NCI-H748 treated with DMSO at 0.1 percent for 48 hours (cell line): Measurements from ENCODE around the gene RGL4.
A peak's percentile ranks its signal among the peaks of the same experiment; 100 is the strongest.
"Not testable (repeated sequence)": the region's sequence is repeated elsewhere in the genome, so short reads cannot be mapped to it uniquely, and the experiment has no call there.

Experiments used
- DNase-seq: peaks from one replicate; lab custom pipeline; 2025; lab: John Stamatoyannopoulos, UW

Gene RGL4

DNA sequence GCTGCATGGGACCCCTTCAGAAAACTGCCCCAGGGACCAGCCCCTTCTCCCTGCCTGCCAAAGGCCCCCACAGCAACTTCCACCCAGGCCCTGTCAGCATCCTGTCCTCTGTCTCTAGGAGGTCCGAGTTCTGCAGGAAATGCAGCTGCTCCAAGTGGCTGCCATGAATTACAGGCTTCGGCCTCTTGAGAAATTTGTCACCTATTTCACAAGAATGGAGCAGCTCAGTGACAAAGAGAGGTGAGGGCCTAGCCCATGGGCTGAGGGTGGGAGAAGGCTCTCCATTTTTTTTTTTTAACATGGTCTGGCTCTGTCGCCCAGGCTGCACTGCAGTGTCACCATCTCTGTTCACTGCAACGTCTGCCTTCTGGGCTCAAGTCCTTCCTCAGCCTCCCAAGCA lies 7.3 kb downstream of the RGL4 start:
- DNase-seq, result no peak

DNA sequence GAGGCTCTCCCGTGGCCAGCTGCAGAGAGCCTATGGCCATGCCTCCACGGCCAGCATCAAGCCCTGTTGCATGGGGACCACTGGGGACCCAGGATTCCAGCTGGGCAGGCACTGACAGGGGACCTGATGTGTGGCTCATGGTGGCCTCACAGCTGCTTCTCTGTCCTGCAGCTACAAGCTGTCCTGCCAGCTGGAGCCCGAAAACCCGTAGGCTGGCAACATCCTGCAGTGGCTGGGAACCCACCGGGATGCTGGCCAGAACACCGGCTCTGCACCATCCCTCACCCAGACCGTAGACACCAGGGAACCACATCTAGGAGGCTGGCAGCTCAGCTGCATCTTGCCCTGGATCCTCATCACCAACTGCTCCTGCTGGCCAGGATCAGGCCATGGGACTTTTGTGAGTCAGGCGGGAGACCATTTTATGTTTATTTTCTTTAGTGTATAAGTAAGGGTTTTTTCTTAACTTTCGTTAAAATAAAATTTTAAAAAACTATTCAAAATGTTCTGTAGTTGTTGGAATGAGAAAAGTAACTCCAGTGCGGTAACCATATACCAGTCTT lies 7.9 kb downstream of the RGL4 start:
- no peak for DNase-seq

DNA sequence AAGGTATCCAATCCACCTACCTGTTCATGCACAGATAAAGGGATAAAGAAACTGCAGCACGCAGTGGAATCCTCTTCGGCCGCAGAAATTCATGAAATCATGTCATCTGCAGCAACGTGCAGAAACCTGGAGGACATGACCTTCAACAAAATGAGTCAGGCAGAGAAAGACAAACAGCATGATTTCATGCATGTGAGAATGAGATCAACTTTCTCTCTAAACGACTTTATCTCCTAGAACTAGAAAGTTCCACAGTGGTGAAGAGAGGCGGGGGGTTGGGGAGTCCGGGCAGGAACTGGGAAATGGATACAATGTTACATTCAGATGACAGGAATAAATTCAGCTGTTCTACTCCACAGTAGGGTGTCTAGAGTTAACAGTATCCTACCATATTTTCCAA lies 9.9 kb downstream of the RGL4 start:
- DNase-seq, result no peak

DNA sequence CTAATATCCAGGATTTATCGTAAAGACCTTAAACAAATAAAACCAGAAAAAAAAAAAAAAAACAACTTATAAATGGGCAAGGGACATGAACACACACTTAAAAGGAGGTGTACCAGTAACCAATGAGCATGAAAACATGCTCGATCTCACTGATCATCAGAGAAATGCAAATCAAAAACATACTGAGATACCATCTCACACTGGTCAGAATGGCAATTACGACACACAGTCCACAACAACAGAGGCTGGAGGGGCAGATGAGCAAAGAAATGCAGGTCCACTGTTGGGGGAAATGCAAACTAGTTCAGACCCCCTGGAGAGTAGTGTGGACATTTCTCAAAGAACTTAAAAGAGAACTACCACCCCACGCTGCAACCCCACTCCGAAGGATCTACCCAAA lies 13.2 kb downstream of the RGL4 start:
- DNase-seq, result no peak

DNA sequence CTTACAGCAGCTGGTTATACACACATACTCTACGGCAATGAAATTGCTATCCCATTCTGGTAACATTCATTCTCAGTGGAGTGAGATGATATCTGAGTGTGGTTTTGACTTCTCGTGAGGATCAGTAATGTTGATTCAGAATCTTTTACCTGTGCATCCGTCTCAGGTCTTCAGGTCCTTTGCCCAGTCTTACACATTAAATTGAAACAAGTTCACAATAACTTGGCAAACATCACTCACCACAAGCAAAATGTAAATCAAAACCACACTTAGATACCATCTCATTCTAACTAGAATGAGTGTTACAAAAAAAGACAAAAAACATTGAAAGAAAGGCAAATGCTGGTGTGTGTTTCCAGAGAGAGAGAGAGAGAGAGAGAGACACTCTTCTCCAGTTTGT lies 14.0 kb downstream of the RGL4 start:
- no peak for DNase-seq

DNA sequence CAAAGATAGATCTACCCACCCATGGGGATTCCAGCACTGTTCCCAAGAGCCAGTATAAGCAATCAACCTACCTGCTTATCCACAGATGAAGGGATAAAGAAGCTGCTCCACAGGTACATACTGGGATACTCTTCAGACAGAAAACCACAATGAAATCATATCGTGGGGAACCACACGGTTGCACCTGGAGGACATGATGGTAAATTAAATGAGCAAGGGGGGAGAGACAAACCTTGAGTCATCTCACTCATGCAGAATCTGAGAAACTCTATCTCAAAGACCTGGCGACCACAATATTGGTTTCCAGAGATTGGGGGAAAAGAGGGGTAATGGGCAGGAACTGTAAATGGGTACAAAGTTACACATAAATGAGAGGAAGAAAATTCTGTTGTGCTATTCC lies 14.5 kb downstream of the RGL4 start:
- DNase-seq, result no peak

DNA sequence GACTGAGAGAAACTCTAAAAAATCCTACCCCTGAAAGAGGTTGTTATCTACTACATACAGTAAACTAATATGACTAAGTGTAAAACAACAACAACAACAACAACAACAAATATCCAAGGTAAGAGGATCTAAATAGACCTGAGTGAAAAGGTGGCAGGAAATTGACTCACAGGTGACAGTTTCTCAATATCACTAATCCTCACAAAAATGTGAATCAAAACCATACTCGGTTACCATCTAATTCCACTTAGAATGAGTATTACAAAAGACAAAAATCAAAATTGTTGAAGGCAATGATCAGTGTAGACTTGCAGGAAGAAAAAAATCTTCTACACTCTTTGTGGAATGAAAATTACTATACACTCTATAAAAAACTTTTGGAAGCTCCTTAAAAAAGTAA lies 17.5 kb downstream of the RGL4 start:
- no peak for DNase-seq

DNA sequence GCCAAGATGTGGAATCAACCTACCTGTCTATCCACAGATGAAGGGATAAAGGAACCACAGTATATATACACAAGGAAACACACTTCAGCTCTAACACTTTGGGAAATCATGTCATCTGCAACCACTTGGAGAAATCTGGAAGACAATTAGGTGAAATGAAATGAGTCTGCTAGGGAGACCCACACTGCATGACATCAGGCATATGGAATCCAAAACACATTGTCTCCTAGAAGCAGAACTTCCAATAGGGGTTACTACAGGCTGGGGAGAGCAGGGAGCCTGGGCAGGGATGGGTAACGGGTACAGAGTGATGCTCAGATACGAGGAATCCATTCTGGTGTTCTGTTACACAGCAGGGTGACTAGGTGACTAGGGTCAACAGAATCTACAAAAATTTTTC lies 18.3 kb downstream of the RGL4 start:
- DNase-seq, result no peak

DNA sequence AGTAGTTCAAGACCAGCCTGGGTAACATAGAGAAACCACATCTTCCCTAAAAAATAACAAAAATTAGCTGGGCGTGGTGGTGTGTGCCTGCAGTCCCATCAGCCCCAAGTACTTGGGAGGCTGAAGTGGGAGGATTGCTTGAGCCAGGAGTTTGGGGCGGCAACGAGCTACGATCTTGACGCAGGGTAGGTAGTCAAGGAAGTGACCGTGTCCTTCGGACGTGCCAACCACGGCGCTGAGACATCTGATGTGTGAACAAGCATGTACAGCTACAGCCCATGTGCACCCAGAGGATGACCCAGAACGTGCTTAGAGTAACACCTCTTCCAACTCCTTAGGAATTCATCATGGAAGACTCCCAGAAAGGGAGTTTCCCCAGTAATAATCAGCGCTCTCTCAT lies 21.4 kb downstream of the RGL4 start:
- no peak for DNase-seq

DNA sequence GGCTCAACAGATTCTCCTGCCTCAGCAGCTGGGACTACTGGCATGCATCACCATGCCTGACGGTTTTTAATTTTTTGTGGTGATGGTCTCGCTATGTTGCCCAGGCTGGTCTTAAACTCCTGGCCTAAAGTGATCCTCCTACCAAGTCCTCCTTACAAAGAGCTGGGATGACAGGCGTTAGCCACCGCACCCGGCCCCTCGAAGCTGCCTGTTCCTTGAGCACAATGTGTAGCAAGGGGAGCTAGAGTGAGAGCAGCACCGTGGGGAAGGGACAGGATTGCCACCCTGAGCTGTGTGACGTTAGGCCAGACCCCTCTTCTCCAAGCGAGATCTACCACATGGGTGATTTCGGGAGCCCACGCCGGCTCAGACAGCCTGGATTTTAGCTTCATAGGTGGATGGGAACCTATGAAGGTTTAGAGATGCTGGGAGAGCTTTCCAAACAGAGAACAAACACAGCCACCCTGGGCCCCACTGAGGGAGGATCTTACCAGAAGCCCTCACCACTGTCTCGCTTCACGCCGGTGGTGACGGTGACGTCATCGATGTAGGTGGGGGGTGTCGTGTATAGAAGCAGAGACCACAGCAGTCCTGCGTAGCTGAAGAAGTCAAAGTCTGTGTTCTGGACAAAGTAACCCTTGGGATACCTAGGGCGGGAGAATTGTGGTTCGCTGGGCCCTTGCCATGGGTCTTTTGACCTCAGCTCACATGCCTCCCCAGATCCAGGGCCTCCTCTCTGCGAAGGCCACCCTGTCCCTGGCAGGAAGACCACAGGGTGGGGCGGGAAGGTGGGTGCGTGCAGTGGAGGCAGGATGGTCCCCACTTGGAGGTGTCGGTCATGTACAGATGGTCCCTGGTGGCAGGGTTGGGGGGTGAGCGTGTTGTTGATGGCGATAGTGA lies 23.1 kb downstream of the RGL4 start:
- DNase-seq, result no peak

DNA sequence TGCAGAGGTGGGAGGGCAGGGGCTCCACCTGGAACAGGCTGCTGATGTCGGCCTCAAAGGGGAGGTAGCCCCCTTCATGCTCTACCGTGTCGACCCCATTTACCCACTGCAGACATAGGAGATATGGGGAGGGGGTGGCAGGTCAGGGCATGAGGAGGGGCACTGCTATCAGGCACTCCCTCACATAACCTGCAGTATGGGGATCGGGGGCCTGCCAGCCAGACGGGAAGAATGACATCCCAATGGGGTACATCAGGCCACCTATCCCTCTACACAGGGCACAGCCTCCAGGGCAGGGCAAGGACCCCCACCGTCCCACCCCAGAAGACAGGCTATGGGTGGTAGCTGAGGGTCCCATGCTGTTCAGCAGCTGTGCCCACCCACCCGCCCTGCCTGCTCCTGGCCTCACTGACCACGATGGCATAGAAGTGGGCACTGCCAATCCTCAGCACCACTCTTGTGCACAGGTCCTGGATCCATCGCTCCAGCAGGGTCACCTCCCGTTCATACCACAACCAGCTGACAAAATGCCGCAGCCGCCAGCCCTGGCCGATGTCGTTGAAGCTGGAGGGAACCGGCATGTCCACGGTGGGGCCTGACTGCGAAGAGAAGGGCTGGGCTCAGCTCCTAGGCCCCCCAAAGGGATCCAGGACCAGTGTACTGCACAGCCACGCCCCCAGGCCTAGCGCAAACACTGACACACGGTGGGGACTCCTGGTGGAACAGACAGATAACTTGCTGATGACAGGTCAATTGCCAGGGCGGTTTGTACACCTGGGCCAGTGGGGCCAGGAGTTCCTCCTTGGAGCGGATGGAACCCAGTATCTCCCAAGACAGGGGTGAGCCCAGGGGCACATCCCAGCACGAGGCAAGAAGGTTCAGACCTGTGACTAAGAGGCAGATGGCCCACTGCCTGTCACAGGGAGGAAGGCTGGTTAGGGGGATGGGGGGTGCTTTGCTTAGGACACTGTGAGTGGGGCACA lies 24.1 kb downstream of the RGL4 start:
- no peak for DNase-seq

DNA sequence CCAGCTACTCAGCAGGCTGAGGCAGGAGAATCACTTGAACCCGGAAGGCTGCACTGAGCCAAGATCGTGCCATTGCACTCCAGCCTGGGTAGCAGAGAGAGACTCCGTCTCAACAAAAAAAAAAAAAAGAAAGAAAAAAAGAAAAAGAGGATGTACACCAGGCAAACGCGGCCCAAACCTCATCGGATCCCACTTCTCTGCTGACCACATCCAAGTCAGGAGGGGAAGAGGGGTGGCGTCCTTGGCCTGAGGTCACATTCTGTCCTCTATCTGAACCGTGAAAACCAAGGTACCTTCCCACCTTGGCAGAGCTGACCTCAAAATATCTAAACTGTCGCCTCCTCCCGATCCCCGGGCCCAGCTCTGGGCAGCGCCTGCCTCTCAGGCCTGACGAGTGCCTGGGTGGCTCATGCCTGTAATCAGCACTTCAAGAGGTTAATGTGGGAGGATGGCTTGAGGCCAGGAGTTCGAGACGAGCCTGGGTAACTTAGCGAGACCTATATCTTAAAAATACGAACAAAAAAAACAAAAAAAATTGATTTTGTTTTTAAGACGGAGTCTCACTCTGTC lies 25.1 kb downstream of the RGL4 start:
- no peak for DNase-seq

DNA sequence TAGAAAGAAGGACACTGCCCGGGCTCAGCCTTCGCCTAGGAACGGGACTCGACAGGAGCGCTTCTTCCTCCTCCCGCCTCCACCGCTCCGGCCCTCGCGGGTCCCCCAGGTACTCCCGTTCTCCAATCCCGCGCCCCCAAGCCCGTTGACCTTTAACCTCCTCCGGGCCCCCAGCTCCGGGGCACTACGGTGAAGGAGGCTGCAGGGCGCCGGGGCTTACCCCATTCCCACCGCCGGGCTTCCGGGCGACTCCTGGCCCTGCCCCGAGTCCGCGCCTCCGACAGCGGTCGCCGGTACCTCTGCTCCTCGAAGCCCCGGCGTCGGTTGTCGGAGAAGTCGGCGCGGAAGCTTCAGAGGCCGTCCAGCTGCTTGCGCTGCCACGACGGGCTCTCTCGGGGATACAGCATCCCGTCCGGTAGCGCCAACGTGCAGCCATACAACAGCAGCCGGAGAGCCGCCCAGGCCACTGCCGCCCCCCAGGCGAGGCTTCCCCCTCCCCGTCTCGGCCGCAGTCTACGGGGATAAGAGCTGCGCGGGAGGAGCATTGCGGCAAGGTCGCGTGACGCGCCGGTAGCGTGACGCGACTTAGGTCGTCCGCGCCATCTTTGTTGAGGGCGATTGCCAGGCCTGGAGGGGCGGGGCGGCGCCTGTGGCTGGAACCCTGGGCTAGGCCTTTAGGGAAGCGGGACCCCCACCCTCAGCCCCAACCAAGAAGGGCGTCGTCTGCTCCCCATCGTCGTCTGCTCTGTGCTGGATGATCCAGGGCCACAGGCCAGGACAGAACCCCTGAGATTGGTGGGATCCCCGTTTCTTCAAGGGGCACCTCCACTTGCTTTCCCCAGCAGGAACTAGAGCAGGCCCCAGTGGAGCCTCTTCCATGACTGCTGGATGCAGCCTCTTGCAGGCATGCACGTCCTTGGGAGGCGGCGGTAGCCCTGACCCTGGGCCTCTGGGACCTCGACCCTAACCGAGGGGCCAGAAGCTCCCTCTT lies 26.3 kb downstream of the RGL4 start:
- peak; percentile 48 for DNase-seq

DNA sequence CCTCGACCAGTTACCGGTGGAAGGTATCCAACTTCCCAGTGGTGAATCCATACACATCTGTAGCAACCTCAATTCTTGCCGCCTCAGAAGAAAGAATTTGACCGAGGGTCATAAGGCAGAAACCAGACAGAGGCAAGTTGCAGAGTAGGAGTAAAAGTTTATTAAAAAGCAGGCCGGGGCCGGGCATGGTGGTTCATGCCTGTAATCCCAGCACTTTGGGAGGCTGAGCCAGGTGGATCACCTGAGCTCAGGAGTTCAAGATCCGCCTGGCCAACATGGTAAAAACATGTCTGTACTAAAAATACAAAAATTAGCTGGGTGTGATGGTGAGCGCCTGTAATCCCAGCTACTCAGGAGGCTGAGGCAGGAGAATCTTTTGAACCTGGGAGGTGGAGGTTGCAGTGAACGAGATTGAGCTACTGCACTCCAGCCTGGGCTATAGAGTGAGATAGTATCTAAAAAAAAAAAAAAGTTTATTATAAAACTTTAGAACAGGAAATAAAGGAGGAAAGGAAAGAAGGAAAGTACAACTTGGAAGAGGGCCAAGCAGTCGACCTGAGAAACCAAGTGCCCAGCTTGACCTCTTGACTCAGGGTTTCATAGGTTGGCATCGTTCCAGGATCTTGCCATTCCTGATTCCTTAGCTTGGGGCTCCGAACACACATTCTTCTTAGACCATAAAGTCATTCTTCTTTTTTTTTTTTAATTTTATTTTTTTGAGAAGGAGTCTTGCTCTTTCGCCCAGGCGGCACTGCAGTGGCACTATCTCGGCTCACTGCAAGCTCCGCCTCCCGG lies 27.8 kb downstream of the RGL4 start:
- DNase-seq, result no peak

DNA sequence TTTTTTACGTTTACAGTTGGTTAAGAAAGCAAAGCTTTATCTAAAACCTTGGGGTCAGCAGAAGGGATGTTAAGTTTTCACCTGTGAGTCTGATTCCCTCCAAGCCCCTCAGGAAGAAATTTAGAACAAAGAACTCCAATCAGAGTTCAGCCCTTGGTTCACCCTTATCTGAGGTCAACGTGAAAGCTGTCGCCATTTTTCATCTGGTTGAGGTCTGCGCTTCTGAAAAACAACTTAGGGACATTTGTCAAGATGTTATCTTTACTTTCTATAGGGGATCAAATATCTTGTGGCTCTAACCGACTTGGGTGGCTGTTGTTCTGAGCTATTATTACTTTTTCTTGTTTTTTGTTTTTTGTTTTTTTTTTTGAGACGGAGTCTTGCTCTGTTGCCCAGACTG lies 30.0 kb downstream of the RGL4 start:
- DNase-seq, result no peak

DNA sequence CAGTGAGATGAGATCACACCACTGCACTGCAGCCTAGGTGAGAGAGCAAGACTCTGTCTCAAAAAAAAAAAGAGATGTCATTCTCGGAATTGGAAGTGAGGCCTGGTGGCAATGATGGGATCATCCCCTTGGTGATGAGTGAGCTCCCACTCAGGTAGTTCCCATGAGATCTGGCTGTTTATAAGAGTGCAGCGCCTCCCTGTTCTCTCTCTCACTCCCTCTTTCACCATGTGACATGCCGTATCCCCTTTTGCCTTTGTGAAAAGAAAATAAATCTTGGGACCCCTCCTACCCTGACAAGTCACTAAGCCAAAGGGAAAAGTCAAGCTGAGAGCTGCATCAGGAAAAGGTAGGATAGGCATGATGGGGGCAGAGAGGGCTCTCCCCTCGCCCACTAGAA lies 31.3 kb downstream of the RGL4 start:
- DNase-seq, result no peak

DNA sequence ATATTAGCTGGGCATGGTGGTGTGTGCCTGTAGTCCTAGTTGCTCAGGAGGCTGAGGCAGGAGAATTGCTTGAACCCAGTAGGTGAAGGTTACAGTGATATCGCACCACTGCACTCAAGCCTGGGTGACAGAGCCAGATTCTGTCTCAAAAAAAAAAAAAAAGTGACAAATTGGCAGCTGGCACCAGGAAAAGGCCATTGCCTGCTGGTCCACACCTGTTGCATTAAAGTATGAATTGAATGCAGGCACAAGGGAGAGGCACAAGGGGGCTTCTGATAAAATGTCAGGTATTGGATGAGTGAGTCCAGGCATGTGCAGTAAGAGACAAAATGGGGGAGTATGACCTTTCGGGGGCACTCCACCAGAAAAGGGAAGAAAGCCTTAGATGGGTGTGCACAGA lies 31.9 kb downstream of the RGL4 start:
- no peak for DNase-seq

DNA sequence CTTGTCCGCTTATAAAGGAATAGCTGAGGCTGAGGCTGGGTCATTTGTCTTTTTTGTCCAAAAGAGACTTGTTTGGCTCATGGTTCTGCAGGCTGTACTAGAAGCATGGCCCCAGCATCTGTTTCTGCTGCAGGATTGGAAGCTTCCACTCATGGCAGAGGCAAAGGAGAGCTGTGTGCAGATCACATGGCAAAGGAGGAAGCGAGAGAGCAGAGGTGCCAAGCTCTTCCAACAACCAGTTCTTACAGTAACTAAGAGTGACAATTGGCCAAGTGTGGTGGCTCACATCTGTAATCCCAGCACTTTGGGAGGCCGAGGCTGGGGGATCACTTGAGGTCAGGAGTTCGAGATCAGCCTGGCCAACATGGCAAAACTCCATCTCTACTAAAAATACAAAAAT lies 37.3 kb downstream of the RGL4 start:
- not testable (repeated sequence) for DNase-seq

DNA sequence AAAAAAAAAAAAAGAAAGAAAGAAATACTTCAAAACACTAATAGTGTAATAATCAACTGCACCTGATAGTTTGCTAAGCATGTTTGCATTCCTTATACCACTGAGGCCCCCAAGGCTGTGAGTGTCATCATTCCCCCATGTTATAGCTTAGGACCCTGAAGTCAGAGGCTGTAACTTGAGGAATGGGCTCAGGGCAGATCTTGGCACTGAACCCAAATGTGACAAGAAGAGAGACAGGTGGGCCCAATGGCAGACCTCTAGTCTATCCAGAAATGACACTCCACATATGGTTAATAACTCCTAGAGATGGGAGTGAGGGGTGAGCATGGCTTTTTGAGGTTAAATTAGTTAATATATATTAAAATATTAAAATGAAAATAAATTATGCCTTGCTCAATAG lies 46.9 kb downstream of the RGL4 start:
- no peak for DNase-seq
